Activated naive CD8-positive, alpha-beta T cell (primary cell): ENCODE data around the gene MSH3.

ENCODE experiments used
- H3K27ac Mint-ChIP-seq: one replicate; pipeline ENCODE4 v1.8.0; 2021; ENCODE audit warnings: mixed read lengths
- H3K27me3 Mint-ChIP-seq: one replicate; pipeline ENCODE4 v1.8.0; 2021; ENCODE audit warnings: mixed read lengths
- H3K36me3 Mint-ChIP-seq: one replicate; pipeline ENCODE4 v1.8.0; 2021; ENCODE audit warnings: mixed read lengths
- H3K4me1 Mint-ChIP-seq: one replicate; pipeline ENCODE4 v1.8.0; 2021; ENCODE audit warnings: low read depth, mixed read lengths
- H3K4me3 Mint-ChIP-seq: one replicate; pipeline ENCODE4 v1.8.0; 2021; ENCODE audit warnings: mild to moderate bottlenecking, mixed read lengths
- H3K9me3 Mint-ChIP-seq: one replicate; pipeline ENCODE4 v1.8.0; 2021; ENCODE audit warnings: low read depth, mixed read lengths

The MSH3 gene

DNA sequence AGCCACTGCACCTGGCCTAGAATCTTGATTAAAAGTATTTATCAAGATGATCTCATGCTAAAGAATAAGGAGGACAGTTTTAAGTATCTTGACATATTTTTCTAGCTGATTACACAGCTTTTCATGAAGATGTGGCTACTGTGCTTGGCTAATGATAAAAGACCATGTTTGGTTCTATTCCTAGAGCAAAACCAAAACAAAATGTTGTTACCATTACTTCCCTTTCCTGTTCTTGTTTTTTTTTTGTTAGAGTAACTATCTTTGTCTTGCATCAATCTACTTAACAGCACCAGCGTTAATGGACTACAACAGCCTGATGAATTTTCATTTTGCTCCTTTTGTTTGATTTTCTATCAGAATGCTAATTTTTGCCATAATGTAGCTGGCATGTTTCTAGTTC, 86.5 kb downstream of the MSH3 start:
- H3K4me3 Mint-ChIP-seq, result no peak overlapping the region
- peaks cover 37% of the 10 kb centered on the region for H3K36me3 Mint-ChIP-seq

DNA sequence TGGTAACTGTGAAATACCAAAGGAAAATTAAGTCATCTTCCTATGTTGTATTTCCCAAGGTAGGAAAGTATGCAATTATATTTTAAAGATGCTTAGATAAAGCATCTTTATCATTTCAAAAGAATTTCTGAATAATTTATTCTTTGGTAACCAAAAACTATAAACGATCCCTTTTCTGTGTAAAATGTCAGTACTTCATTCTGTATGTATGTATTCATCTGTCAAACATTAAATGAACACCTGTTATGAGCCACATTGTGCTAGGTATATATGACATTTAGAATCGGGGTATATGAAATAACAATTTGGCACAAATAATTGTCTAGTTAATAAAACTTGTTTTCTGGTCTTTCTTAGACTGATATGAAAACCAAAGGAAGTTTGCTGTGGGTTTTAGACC, 89.7 kb downstream of the MSH3 start:
- Mint-ChIP-seq H3K4me1 (peaks cover 8% of the 10 kb centered on the region), H3K36me3 (peaks cover 42% of the 10 kb centered on the region), H3K9me3 (no peaks in the 10 kb centered on the region), H3K27ac (no peak overlapping the region), H3K27me3 (no peaks in the 10 kb centered on the region), H3K4me3 (no peak overlapping the region)

More for the DNA sequence above, 86.5 kb downstream of the MSH3 start:
- Mint-ChIP-seq H3K27me3 (no peaks in the 10 kb centered on the region), H3K27ac (peak overlapping the region; percentile 54), H3K9me3 (no peaks in the 10 kb centered on the region), H3K4me1 (peaks cover 14% of the 10 kb centered on the region)

DNA sequence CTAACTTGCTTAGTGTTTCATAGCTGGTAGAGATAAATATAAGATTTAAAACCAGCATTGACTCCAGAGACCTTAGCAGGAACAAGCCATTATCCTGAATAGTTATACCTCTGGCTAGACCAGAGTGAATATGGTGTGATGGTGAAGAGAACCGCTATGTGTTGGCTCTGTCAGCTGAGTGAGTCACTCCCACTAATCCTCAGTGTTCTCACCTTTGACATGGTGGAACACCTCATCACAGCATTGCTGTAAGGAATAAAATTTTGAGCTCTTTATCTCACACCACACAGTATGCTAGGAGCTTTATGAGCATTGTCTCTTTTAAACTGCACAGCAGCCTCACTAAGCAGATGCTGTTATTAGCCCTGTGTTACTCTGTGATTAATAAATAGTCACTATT, 91.0 kb downstream of the MSH3 start:
- no peaks in the 10 kb centered on the region for H3K9me3 Mint-ChIP-seq
- H3K36me3 Mint-ChIP-seq, result peaks cover 51% of the 10 kb centered on the region
- H3K27ac Mint-ChIP-seq, result peak overlapping the region; percentile 2
- H3K4me1 Mint-ChIP-seq, result peaks cover 5% of the 10 kb centered on the region
- H3K27me3 Mint-ChIP-seq, result no peaks in the 10 kb centered on the region
- H3K4me3 Mint-ChIP-seq, result no peak overlapping the region

DNA sequence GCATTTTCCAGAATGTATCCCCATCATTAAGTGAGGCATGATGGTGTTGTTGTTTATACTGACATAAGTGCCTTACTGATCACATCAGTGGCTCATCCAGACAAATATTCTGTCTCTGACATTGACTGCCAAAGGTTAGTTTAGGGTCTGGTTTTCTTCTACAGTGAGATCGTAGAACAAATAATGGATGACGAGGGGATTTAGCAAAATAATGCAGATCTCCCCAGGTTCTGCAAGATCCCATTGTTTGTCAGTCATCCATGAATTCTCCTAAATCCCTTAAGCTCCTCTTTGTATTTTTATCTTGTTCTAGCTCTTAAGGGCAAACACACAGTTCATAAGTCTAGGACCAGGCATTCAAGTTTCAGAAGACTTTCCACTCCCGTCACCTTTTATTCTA, 93.5 kb downstream of the MSH3 start:
- peaks cover 4% of the 10 kb centered on the region for H3K4me1 Mint-ChIP-seq
- H3K27ac Mint-ChIP-seq, result no peak overlapping the region
- peaks cover 47% of the 10 kb centered on the region for H3K36me3 Mint-ChIP-seq
- no peaks in the 10 kb centered on the region for H3K9me3 Mint-ChIP-seq
- H3K27me3 Mint-ChIP-seq, result no peaks in the 10 kb centered on the region
- H3K4me3 Mint-ChIP-seq, result no peak overlapping the region

DNA sequence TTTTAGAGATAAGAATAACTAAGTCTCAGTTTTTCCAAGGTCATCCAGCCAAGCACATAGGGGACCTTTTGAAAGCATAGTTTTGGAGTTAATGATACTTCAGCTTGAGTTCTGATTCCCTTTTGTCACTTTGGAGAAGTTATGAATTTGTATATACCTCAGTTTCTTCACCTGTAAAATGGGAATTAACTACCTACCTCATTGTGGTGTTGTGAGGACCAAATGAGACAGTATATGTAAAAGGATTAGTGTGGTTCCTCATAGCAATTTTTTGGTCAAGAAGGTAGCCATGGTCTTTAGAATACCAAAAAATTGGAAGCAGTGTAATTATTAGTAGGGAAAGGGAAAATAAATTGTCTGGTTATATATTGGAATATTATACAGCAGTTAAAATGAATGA, 98.0 kb downstream of the MSH3 start:
- H3K9me3 Mint-ChIP-seq, result no peaks in the 10 kb centered on the region

DNA sequence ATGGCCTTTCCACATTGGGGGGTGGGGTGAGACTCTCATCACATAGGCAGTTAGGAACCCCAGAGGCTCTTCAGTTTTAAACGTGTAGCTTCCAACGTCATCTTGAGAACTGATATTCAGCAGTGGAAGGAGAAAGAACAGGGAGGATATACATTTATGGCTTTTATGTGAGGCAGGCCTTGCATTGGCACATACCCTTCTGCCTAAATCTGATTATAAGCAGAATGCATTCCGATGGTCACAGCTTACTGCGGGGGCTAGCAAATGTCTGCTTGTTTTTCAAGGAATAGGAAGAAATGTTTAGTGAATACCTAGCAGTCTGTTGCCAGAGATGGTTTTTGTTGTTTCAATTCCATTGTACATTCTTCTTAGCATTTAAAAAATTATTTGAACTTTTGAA, 99.3 kb downstream of the MSH3 start:
- Mint-ChIP-seq H3K4me1 (peaks cover 57% of the 10 kb centered on the region), H3K27me3 (no peaks in the 10 kb centered on the region), H3K27ac (peak overlapping the region; percentile 66), H3K36me3 (peaks cover 28% of the 10 kb centered on the region), H3K9me3 (no peaks in the 10 kb centered on the region), H3K4me3 (no peak overlapping the region)

More for the DNA sequence above, 98.0 kb downstream of the MSH3 start:
- Mint-ChIP-seq H3K4me1 (peaks cover 46% of the 10 kb centered on the region), H3K36me3 (peaks cover 30% of the 10 kb centered on the region), H3K4me3 (no peak overlapping the region), H3K27me3 (no peaks in the 10 kb centered on the region), H3K27ac (no peak overlapping the region)

DNA sequence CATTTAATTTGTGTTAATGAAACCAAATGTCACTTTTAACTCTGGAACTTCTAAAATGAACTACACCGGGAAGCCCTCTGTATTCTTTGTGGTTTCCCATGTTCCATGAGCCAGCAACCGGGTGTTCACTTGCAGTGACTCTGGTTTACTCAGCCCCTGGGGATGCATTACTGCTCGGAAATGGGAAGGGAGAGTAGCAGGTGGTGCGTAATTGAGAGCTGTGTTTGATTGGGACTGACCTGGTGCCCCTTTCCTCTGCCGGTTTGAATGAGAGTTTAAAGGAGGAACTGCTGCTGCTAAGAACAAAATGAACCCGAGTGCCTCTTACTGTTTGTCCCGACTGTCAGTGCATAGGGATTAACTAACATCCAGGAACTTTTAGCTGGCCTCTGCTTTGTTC, 100.4 kb downstream of the MSH3 start:
- Mint-ChIP-seq H3K4me1 (peaks cover 69% of the 10 kb centered on the region), H3K4me3 (peak overlapping the region; percentile 81), H3K9me3 (no peaks in the 10 kb centered on the region), H3K36me3 (peaks cover 30% of the 10 kb centered on the region), H3K27ac (peak overlapping the region; percentile 97), H3K27me3 (no peaks in the 10 kb centered on the region)

DNA sequence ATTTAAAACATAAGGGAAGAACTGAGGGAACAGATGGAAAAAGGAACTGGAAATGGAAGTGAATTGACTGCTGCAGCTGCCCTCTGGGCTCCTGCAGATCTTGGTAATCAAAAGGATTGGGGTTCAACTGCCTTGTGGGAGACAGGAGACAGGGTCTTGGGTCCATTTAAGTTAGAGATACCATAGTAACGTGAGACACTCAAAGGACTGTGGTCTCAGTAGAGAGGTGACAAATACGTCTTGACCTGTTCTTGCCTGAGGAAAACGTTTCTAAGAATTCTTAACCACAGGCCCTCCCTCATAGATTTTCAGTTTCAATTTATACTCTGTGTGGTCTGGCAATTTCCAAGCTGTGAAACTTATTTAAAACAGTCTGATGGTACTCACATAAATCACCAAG, 101.2 kb downstream of the MSH3 start:
- Mint-ChIP-seq H3K36me3 (peaks cover 30% of the 10 kb centered on the region), H3K27me3 (no peaks in the 10 kb centered on the region), H3K4me1 (peaks cover 76% of the 10 kb centered on the region), H3K4me3 (peak overlapping the region; percentile 81), H3K9me3 (no peaks in the 10 kb centered on the region), H3K27ac (peak overlapping the region; percentile 97)

DNA sequence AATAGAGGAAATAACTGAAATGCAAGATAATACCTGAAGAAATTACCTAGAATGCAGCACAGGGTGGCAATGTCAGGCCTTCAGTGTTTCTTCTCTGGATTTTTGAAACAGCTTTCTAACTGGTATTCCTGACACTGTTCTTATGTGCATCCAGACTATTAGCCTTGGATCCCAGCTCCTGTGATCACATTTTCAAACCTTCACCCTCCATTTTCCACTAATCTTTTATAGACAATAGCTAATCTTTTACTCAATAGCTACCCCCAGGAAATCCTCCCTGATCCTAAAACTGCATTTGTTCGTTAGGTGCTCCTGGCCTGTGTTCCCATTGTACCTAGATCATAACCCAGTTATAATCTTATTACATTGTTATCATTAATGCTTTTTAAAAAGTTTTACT, 101.8 kb downstream of the MSH3 start:
- Mint-ChIP-seq H3K9me3 (no peaks in the 10 kb centered on the region), H3K4me1 (peaks cover 83% of the 10 kb centered on the region), H3K27me3 (no peaks in the 10 kb centered on the region), H3K27ac (peak overlapping the region; percentile 97), H3K36me3 (peaks cover 30% of the 10 kb centered on the region), H3K4me3 (peak overlapping the region; percentile 81)

DNA sequence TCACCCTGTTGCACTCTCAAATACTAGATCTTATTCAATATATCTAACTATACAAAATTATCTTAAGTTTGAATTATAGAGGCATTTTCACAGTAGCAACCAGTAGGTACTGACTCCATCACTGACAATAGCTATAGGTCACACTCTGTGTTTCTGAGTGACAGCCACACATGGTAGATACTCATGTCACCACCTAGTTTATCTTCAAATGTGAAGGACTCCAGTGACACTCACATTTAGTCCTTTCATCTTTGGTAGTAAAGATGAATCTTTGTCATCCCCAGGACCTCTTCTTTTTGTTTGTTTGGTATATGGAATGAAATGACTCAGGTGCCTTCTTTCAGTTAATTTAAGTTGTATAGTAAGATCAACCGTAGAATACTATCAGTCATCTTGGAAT, 102.8 kb downstream of the MSH3 start:
- Mint-ChIP-seq H3K27ac (peak overlapping the region; percentile 74), H3K36me3 (peaks cover 34% of the 10 kb centered on the region), H3K4me1 (peaks cover 88% of the 10 kb centered on the region), H3K4me3 (no peak overlapping the region), H3K27me3 (no peaks in the 10 kb centered on the region), H3K9me3 (no peaks in the 10 kb centered on the region)

DNA sequence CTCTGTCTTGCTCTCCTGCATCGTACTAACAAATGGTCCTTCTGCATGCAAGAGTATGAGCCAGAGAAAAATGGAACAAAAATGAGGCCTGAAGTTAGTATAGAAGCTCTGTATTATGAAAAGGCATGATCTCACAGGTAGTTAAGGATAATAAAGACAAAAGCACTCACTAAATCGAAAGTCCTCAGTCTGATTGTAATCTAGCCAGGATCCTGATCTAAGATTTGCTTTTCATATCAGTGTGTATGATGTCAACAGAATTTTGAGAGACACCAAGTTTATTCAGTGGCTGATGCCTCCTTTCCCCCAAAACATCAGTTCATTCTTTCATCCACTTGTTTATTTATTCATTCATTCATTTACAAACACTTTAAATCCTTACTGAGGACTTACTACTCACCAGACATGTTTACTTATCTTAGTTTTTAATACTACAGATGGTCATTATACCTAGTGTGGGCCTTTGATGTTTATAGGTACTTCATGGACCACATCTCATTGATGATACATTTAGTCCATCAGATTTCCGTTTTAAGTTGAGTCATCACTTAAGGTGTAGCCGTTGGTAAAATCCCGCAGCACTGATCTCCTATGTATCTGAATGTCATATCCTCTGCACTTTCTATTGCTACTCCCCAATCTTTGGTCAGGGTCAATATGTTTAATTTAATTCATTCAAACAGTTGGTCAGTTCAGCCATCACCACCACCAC, 105.6 kb downstream of the MSH3 start:
- H3K9me3 Mint-ChIP-seq, result no peaks in the 10 kb centered on the region
- peak overlapping the region; percentile 30 for H3K4me3 Mint-ChIP-seq
- no peaks in the 10 kb centered on the region for H3K27me3 Mint-ChIP-seq
- H3K27ac Mint-ChIP-seq, result peak overlapping the region; percentile 89
- H3K36me3 Mint-ChIP-seq, result peaks cover 26% of the 10 kb centered on the region
- peaks cover 75% of the 10 kb centered on the region for H3K4me1 Mint-ChIP-seq

DNA sequence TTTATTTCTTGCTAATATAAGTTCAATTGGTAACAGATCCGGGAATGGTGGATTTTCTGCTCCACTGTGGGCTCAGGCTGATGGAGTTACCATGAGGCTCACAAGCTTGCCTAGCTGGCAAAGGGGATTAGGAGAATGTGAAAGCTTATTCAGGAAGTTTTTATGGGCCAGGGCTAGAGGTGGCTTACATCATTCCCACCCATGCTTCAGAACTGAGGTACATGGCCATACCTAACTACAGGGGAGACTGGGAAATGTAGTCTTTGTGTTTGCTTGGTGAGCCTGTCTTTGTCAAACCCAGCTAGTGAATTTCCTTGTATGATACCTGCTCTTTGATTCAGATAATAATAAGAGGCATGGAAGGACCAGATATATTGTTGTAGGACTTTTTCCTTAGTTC, 106.2 kb downstream of the MSH3 start:
- H3K9me3 Mint-ChIP-seq, result no peaks in the 10 kb centered on the region
- H3K4me1 Mint-ChIP-seq, result peaks cover 69% of the 10 kb centered on the region
- no peak overlapping the region for H3K4me3 Mint-ChIP-seq
- H3K27ac Mint-ChIP-seq, result peak overlapping the region; percentile 89
- H3K36me3 Mint-ChIP-seq, result peaks cover 26% of the 10 kb centered on the region
- H3K27me3 Mint-ChIP-seq, result no peaks in the 10 kb centered on the region

DNA sequence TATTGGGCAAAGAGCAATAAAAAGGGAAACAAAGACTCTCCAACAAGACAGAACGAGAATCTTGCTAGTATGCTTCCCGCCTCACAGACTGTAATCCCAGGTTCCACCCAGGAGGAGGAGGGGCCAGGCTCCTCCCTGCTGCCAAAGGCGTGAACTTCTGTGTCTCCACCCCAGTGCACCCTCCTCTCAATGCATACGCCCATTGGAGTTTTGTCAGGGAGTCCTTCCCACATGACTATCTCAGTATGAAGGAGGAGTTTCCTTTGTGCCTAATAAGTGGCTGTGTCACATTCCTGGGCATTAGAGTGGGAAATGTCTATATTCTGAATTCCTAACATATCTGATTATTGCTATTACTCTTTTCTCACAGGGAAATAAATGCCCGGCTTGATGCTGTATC, 106.7 kb downstream of the MSH3 start:
- H3K27ac Mint-ChIP-seq, result peak overlapping the region; percentile 89
- peak overlapping the region; percentile 12 for H3K4me3 Mint-ChIP-seq
- H3K4me1 Mint-ChIP-seq, result peaks cover 64% of the 10 kb centered on the region
- no peaks in the 10 kb centered on the region for H3K9me3 Mint-ChIP-seq
- no peaks in the 10 kb centered on the region for H3K27me3 Mint-ChIP-seq
- peaks cover 26% of the 10 kb centered on the region for H3K36me3 Mint-ChIP-seq

DNA sequence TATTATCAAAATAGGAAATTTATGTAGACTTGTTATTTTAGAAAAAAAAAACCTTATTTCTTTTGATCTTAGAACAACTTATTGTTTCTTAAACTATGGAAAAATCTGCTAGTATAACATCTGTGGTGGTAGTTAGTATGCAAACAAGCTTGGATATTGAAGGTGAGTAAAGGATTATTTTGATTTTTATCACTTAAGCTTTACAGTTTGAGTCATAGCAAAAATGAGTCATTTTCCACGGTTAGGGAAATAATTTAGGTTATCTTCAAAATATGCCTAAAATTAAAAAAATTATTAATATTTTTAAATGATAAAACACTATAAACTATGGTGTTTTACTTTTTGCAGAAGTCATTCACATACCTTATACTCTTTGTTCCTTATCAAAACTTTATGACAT, 107.5 kb downstream of the MSH3 start:
- Mint-ChIP-seq H3K27me3 (no peaks in the 10 kb centered on the region), H3K4me3 (no peak overlapping the region), H3K9me3 (no peaks in the 10 kb centered on the region), H3K36me3 (peaks cover 26% of the 10 kb centered on the region), H3K27ac (no peak overlapping the region), H3K4me1 (peaks cover 56% of the 10 kb centered on the region)

DNA sequence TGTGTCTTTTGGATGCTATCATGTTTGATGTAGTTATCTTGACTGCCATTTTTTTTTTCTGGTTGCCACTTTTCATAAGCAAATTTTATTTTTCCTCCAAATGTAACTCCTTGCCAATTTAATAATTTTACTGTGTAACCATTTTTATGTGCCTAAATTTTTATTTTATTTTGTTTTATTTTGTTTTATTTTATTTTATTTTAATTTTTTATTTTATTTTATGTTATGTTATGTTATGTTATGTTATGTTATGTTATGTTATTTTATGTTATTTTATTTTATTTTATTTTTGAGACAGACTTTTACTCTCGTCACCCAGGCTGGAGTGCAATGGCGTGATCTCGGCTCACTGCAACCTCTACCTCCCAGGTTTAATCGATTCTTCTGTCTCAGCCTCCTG, 108.1 kb downstream of the MSH3 start:
- Mint-ChIP-seq H3K27ac (no peak overlapping the region), H3K4me3 (no peak overlapping the region), H3K9me3 (no peaks in the 10 kb centered on the region), H3K27me3 (no peaks in the 10 kb centered on the region), H3K4me1 (peaks cover 50% of the 10 kb centered on the region), H3K36me3 (peaks cover 26% of the 10 kb centered on the region)

DNA sequence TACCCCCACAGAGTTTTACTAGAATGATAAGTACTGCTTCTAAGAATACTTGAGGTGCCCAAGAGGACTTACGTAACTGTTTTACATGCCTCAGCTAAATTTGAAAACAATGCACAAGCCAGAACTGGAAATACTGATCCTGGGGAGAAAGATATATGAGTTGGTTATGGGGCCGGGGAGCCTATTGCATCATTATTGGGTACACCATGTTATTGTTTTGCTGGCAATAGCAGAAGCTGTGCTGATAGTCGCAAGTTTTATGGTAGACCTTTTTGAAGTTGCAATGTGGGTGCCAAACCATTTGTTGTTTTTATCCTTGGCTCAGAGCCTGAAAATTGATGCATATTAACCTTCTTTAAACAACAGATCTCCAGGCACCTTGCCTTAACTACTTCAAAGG, 108.8 kb downstream of the MSH3 start:
- Mint-ChIP-seq H3K36me3 (peaks cover 27% of the 10 kb centered on the region), H3K4me1 (peaks cover 44% of the 10 kb centered on the region), H3K27me3 (no peaks in the 10 kb centered on the region), H3K4me3 (no peak overlapping the region), H3K9me3 (no peaks in the 10 kb centered on the region), H3K27ac (no peak overlapping the region)
